AG09319 (cell line): ENCODE measurements around the gene CDK2.
A peak's percentile ranks its signal among the peaks of the same experiment; 100 is the strongest.
"Not testable (repeated sequence)": the region's sequence is repeated elsewhere in the genome, so short reads cannot be mapped to it uniquely, and the experiment has no call there.

Source experiments
- DNase-seq: peaks from one replicate; pipeline ENCODE4 v3.0.0-alpha.2; 2010; ENCODE audit warnings: low read depth; ENCODE audit errors: extremely low read depth
- TF ChIP-seq, protein P1 (sequence below): IDR thresholded peaks from 2 replicates; pipeline ENCODE4 v1.5.1; 2011; ENCODE audit warnings: low read depth, mild to moderate bottlenecking, inconsistent platforms, low read length, moderate library complexity

CDK2 gene

DNA sequence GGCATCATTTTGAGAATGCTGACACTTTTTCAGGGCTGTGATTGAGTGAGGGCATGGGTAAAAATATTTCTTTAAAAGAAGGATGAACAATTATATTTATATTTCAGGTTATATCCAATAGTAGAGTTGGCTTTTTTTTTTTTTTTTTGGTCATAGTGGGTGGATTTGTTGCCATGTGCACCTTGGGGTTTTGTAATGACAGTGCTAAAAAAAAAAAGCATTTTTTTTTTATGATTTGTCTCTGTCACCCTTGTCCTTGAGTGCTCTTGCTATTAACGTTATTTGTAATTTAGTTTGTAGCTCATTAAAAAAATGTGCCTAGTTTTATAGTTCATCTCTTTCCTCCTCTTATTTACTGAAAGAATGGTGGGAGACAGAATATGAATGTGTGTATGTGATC lies 5.8 kb downstream of the CDK2 start:
- no peak for DNase-seq
- TF ChIP-seq, protein P1, sequence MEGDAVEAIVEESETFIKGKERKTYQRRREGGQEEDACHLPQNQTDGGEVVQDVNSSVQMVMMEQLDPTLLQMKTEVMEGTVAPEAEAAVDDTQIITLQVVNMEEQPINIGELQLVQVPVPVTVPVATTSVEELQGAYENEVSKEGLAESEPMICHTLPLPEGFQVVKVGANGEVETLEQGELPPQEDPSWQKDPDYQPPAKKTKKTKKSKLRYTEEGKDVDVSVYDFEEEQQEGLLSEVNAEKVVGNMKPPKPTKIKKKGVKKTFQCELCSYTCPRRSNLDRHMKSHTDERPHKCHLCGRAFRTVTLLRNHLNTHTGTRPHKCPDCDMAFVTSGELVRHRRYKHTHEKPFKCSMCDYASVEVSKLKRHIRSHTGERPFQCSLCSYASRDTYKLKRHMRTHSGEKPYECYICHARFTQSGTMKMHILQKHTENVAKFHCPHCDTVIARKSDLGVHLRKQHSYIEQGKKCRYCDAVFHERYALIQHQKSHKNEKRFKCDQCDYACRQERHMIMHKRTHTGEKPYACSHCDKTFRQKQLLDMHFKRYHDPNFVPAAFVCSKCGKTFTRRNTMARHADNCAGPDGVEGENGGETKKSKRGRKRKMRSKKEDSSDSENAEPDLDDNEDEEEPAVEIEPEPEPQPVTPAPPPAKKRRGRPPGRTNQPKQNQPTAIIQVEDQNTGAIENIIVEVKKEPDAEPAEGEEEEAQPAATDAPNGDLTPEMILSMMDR, result no peak

DNA sequence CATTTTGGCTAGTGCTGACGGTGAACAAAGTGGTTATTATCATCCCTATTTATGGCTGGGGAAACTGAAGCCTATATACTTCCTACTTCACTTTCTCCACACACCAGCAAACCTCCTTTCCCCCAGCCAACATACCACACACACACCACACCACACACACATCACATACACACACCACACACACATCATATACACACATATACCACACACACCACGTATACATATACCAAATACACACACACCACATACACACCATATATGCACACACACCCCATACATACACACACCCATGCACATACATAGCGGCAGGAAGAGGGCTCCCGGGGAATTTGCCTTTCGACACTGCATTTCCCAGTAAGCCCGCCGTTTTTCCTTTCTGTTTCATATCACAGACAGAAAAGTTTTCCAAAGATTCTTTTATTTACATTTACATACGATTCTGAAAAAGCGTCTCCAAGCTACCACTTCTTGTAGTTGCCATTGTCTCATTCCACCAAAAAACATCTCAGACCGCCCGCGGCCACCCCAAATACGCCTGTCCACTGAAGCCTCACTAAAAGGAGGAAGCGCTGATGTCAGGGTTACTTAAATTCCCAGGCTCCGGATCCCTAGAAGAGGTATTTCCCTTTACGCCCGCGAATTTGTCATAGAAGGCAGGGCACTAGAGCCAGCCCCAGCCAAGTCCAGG lies 6.4 kb downstream of the CDK2 start:
- no peak for DNase-seq
- TF ChIP-seq, protein P1, result no peak

DNA sequence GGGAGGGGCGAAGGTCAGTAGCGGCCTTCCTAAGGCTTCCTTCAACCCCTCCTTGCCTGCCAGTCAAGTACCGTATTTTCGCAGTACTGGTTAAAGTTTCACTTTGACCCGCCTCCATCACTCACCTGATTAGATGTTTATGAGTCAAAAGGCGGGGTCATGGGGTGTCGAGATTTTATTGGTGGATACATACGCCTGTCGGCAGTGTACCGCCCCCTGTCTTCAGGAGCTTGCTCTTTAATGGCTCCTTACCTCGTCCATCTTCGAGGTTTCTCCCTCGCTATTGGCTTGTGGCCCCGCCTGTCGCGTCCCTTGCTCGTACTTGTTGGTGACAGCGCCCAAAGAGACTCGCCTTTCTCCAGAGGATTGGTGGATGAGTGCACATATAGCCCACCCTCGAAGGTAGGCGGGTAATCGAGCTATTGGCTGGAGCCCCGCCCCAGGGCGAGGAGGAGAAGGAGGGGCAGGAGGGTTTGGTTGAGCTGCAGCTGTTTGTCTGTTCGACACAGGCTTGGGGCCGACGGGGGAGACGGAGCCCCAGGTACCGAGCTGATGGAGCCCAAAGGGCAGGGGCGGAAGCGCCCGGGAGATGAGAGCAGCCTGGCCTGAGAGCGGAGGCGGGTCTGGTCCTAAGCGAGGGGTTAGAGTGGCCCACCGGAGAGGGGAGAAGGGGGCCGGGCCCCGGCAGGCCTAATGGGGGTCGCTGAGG lies 7.1 kb downstream of the CDK2 start, which contains the start of gene RAB5B:
TSS of gene RAB5B (plus strand) at position 480 of the 709 bp plus-strand sequence. CDS start 12,883 bp downstream, outside the sequence.
- peak; percentile 100 for DNase-seq
- TF ChIP-seq, protein P1, result no peak

DNA sequence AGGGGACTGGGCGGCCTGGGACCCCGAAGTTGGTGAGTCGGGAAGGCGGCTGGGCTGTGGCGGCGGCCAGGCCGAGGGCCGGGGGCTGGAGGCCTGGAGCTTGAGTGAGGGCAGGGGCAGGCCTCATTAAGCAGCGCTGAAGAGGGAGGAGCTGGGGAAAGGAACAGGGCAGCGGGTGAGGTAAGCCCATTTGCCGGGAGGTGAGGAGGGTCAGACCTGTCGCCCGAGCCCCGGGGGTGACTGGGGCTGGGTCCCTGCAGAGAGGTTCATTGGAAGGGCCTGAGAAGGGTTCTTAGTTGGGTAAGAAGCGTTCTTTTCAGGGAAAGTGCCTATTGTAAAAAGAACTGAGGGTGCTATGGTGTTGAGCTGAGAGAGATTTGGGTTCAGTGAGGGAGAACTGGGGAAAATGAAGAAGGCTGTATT lies 7.7 kb downstream of the CDK2 start:
- TF ChIP-seq, protein P1, result no peak
- no peak for DNase-seq

DNA sequence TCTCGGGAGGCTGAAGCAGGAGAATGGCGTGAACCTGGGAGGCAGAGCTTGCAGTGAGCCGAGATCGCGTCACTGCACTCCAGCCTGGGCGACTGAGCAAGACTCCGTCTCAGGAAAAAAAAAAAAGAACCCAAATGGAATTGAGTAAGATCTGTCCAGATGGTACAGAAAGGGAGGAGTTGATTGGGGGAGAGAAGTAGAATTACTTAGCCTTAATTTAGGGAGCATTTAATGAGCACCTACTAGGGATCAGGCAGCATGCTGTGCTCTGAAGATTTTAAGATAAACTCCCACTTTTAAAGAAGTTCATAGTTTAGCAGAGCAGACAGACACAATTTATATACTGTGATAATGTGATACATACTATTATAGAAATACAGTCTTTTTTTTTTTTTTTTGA lies 11.8 kb downstream of the CDK2 start:
- no peak for DNase-seq
- TF ChIP-seq, protein P1, result no peak

DNA sequence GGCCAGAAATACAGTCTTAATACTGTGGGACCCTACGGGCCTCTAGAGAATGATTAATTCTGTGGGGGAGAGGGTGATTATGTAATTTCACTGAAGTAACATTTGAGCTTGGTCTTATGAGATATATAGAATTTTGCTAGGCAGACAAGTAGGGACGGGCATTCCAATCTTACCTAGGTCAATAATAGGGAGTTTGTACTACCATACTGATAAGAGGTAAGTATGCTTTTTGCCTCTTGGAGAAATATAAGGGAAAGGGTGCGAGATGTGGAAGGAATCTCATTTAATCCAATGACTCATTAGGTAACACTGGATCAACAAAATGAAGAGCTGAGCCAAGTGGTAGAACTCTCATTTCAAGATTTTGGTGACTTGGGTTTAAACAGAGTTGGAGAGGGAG lies 12.4 kb downstream of the CDK2 start:
- no peak for DNase-seq
- TF ChIP-seq, protein P1, result no peak

GRCh38 chr12:55981882-55982281 lies 15.3 kb downstream of the CDK2 start:
- DNase-seq, result not testable (repeated sequence)
